Measurements from ENCODE around the gene IL26. TPM values are rescaled to one million over a fixed set of nuclear protein-coding genes. Genes with fewer than 3 reads are reported as not detected.

IL26 gene
- total and polyA plus RNA-seq, 4 donors = not detected

DNA sequence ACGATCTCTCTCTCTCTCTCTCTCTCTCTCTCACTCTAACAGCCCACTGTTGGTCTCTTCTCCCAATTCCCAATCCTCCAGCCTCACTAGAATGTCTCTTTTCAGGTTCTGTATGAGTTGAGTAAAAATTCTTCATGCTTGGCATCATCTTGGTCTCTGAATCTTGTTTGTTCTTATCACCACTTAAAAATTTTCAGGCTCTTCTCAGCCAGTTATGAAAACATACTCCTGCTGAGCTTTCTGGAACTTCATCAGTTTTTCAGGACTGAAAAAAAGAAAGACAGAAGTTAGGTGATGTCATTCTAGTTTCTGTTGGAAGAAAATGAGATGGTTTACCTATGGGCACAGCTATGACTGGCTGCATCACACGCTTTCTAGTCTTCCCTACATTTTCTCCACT is 39.2 kb upstream of the IL26 start:
- H3K4me3 ChIP-seq = no peak overlapping the region
- no peaks in the 10 kb centered on the region for H3K4me1 ChIP-seq (ENCODE audit: control insufficient read depth in 5 of 5, insufficient read depth in 5 of 5, low read length in 5 of 5)
- TF ChIP-seq, protein P1, sequence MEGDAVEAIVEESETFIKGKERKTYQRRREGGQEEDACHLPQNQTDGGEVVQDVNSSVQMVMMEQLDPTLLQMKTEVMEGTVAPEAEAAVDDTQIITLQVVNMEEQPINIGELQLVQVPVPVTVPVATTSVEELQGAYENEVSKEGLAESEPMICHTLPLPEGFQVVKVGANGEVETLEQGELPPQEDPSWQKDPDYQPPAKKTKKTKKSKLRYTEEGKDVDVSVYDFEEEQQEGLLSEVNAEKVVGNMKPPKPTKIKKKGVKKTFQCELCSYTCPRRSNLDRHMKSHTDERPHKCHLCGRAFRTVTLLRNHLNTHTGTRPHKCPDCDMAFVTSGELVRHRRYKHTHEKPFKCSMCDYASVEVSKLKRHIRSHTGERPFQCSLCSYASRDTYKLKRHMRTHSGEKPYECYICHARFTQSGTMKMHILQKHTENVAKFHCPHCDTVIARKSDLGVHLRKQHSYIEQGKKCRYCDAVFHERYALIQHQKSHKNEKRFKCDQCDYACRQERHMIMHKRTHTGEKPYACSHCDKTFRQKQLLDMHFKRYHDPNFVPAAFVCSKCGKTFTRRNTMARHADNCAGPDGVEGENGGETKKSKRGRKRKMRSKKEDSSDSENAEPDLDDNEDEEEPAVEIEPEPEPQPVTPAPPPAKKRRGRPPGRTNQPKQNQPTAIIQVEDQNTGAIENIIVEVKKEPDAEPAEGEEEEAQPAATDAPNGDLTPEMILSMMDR (IDR thresholded peaks at IDR 0.05; ENCODE audit: control extremely low read depth, extremely low read depth) = no peak
- H3K27ac ChIP-seq (ENCODE audit: low read depth in 1 of 2, low read length in 1 of 2) = no peak overlapping the region
- ATAC-seq (ENCODE audit: insufficient read depth, low FRiP score) (no peak), DNase-seq (no peak)
- H3K9me3 ChIP-seq (ENCODE audit: control insufficient read depth in 4 of 4, insufficient read depth in 3 of 4, low read length in 3 of 4) = no peaks in the 10 kb centered on the region
- peaks cover 0 to 2% (median 0%) of the 10 kb centered on the region in 3 donors for H3K27me3 ChIP-seq (ENCODE audit: control insufficient read depth in 3 of 3, insufficient read depth in 3 of 3, low read length in 2 of 3)
- H3K36me3 ChIP-seq (ENCODE audit: control insufficient read depth in 4 of 4, insufficient read depth in 4 of 4, low read length in 4 of 4) = no peaks in the 10 kb centered on the region
- H3K9ac ChIP-seq (ENCODE audit: insufficient read depth in 1 of 2, low read length in 2 of 2) = no peak overlapping the region
- WGBS, 2 donors = 90 to 91% methylated on average over 2 of the region's 2 CpGs

DNA sequence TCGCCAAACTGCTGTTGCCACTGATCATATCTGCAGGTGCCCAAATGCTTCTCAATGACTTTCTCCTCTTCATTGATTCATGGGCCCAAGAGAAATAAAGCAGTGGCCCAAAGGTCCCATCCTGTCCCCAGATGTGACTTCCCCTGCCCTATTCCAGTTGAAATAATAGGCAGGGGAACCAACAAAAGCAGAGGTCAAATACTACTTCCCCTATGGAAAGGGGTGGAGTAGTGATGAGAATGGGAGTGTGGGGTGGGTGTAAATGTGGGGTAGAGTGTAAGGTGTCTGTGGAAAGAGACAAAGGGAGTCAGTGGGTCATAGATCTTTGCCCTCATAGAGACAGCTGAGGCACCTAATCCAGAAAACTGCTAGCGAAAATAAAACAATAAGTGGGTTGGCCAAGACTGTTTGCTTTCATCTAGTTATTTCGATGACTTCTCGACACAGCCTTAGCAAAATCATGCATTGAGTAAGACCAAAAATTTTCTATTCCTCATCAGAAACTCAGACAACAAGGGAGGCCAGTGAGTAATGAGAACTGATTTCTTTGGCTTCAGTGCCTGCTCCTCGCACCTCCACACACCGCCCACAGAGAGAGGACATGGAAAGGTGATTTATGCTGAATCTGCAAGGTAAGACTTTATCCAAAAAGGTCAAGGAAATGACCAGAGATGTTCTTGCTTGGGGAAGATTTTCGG is 38.7 kb upstream of the IL26 start:
- WGBS, 2 donors = 89 to 93% methylated on average over 7 of the region's 7 CpGs
- peak; percentile 44 for ATAC-seq (ENCODE audit: insufficient read depth, low FRiP score)
- no peak overlapping the region for H3K4me3 ChIP-seq
- no peak for DNase-seq
- H3K9ac ChIP-seq (ENCODE audit: insufficient read depth in 1 of 2, low read length in 2 of 2) = no peak overlapping the region
- TF ChIP-seq, protein P1 (IDR thresholded peaks at IDR 0.05; ENCODE audit: control extremely low read depth, extremely low read depth) = no peak
- H3K27ac ChIP-seq (ENCODE audit: low read depth in 1 of 2, low read length in 1 of 2) = no peak overlapping the region
- H3K4me1 ChIP-seq (ENCODE audit: control insufficient read depth in 5 of 5, insufficient read depth in 5 of 5, low read length in 5 of 5) = no peaks in the 10 kb centered on the region
- H3K9me3 ChIP-seq (ENCODE audit: control insufficient read depth in 4 of 4, insufficient read depth in 3 of 4, low read length in 3 of 4) = no peaks in the 10 kb centered on the region
- peaks cover 0 to 2% (median 0%) of the 10 kb centered on the region in 3 donors for H3K27me3 ChIP-seq (ENCODE audit: control insufficient read depth in 3 of 3, insufficient read depth in 3 of 3, low read length in 2 of 3)
- H3K36me3 ChIP-seq (ENCODE audit: control insufficient read depth in 4 of 4, insufficient read depth in 4 of 4, low read length in 4 of 4) = no peaks in the 10 kb centered on the region

DNA sequence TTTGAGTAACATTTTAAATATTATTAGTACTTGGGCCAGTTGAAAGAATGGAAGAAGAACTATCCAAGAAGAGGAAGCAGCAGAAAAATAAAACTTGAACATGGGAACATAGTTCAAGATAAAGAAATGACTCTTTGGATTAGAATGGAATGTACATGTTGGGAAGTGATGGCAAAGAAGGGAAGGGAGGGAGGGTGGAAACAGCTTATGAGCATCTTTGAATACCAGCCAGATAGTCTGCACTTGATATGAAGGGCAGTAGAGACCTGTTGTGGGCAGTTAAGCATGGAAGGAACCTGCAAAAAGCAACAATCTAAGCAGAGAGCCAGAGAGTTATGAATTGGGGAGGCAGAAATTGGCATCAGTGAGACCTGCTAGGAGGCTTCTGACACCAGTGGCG is 37.8 kb upstream of the IL26 start:
- no peak overlapping the region for H3K9ac ChIP-seq (ENCODE audit: insufficient read depth in 1 of 2, low read length in 2 of 2)
- peaks cover 0 to 2% (median 0%) of the 10 kb centered on the region in 3 donors for H3K27me3 ChIP-seq (ENCODE audit: control insufficient read depth in 3 of 3, insufficient read depth in 3 of 3, low read length in 2 of 3)
- H3K36me3 ChIP-seq (ENCODE audit: control insufficient read depth in 4 of 4, insufficient read depth in 4 of 4, low read length in 4 of 4) = no peaks in the 10 kb centered on the region
- no peak overlapping the region for H3K4me3 ChIP-seq
- ATAC-seq (ENCODE audit: insufficient read depth, low FRiP score) = no peak
- 78 to 100% methylated on average over 1 of the region's 1 CpG for WGBS, 2 donors
- H3K4me1 ChIP-seq (ENCODE audit: control insufficient read depth in 5 of 5, insufficient read depth in 5 of 5, low read length in 5 of 5) = no peaks in the 10 kb centered on the region
- TF ChIP-seq, protein P1 (IDR thresholded peaks at IDR 0.05; ENCODE audit: control extremely low read depth, extremely low read depth) = no peak
- no peak overlapping the region for H3K27ac ChIP-seq (ENCODE audit: low read depth in 1 of 2, low read length in 1 of 2)
- DNase-seq = no peak
- H3K9me3 ChIP-seq (ENCODE audit: control insufficient read depth in 4 of 4, insufficient read depth in 3 of 4, low read length in 3 of 4) = no peaks in the 10 kb centered on the region

DNA sequence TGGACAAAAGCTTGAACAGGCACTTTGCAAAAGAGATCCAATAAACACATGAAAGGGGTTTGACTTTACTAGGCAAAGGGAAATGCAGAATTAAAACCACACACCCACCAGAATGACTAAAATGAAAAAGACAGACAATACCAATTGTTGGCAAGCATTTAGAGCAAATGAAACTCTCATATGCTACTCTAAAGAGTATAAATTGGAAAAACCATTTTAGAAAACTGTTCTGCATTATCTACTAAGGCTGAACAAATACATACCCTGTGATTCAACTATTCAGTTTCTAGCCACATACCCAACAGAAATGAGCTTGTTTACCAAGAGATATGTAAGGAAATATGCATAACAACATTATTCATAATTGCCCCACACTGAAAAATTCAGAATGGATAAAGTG is 36.3 kb upstream of the IL26 start:
- TF ChIP-seq, protein P1 (IDR thresholded peaks at IDR 0.05; ENCODE audit: control extremely low read depth, extremely low read depth) = no peak
- Histone ChIP-seq H3K9me3 (ENCODE audit: control insufficient read depth in 4 of 4, insufficient read depth in 3 of 4, low read length in 3 of 4) (no peaks in the 10 kb centered on the region), H3K36me3 (ENCODE audit: control insufficient read depth in 4 of 4, insufficient read depth in 4 of 4, low read length in 4 of 4) (no peaks in the 10 kb centered on the region), H3K27ac (ENCODE audit: low read depth in 1 of 2, low read length in 1 of 2) (no peak overlapping the region), H3K9ac (ENCODE audit: insufficient read depth in 1 of 2, low read length in 2 of 2) (no peak overlapping the region), H3K4me3 (no peak overlapping the region), H3K27me3 (ENCODE audit: control insufficient read depth in 3 of 3, insufficient read depth in 3 of 3, low read length in 2 of 3) (peaks cover 0 to 2% (median 0%) of the 10 kb centered on the region in 3 donors), H3K4me1 (ENCODE audit: control insufficient read depth in 5 of 5, insufficient read depth in 5 of 5, low read length in 5 of 5) (no peaks in the 10 kb centered on the region)
- DNase-seq = no peak
- no peak for ATAC-seq (ENCODE audit: insufficient read depth, low FRiP score)

Data from lung (tissue), 12 donors.